ENCODE data around the gene FRMD1.

Gene FRMD1

GRCh38 chr6:168089186-168090063 is 10.4 kb upstream of the FRMD1 start:
- H3K4me1 ChIP-seq (ENCODE audit: control insufficient read depth in 5 of 5, insufficient read depth in 5 of 5, low read length in 5 of 5): peaks cover 0 to 12% (median 8%) of the 10 kb centered on the region in 5 donors
- no peak overlapping the region for H3K27ac ChIP-seq (ENCODE audit: low read depth, low read length)
- peaks cover 0 to 4% (median 2%) of the 10 kb centered on the region in 5 donors for H3K27me3 ChIP-seq (ENCODE audit: control insufficient read depth in 5 of 5, insufficient read depth in 4 of 5, low read length in 5 of 5)
- no peaks in the 10 kb centered on the region for H3K36me3 ChIP-seq (ENCODE audit: control insufficient read depth in 5 of 5, insufficient read depth in 5 of 5, low read length in 5 of 5)
- no peak overlapping the region for H3K4me3 ChIP-seq (ENCODE audit: low read depth in 1 of 5, low read length in 5 of 5)
- H3K9ac ChIP-seq (ENCODE audit: low read length in 5 of 5): no peak overlapping the region
- H3K9me3 ChIP-seq (ENCODE audit: control insufficient read depth in 5 of 5, low read length in 5 of 5): peaks cover 0 to 8% (median 3%) of the 10 kb centered on the region in 5 donors

GRCh38 chr6:168088161-168089053 is 9.4 kb upstream of the FRMD1 start:
- Histone ChIP-seq H3K9ac (ENCODE audit: low read length in 5 of 5) (no peak overlapping the region), H3K4me1 (ENCODE audit: control insufficient read depth in 5 of 5, insufficient read depth in 5 of 5, low read length in 5 of 5) (peaks cover 0 to 14% (median 8%) of the 10 kb centered on the region in 5 donors), H3K27ac (ENCODE audit: low read depth, low read length) (no peak overlapping the region), H3K4me3 (ENCODE audit: low read depth in 1 of 5, low read length in 5 of 5) (no peak overlapping the region), H3K27me3 (ENCODE audit: control insufficient read depth in 5 of 5, insufficient read depth in 4 of 5, low read length in 5 of 5) (peaks cover 0 to 2% (median 0%) of the 10 kb centered on the region in 5 donors), H3K9me3 (ENCODE audit: control insufficient read depth in 5 of 5, low read length in 5 of 5) (peaks cover 0 to 8% (median 3%) of the 10 kb centered on the region in 5 donors), H3K36me3 (ENCODE audit: control insufficient read depth in 5 of 5, insufficient read depth in 5 of 5, low read length in 5 of 5) (no peaks in the 10 kb centered on the region)

- H3K36me3 ChIP-seq (ENCODE audit: control insufficient read depth in 5 of 5, insufficient read depth in 5 of 5, low read length in 5 of 5): no peaks in the 10 kb centered on the region
- peaks cover 0 to 7% (median 2%) of the 10 kb centered on the region in 5 donors for H3K9me3 ChIP-seq (ENCODE audit: control insufficient read depth in 5 of 5, low read length in 5 of 5)
- H3K4me3 ChIP-seq (ENCODE audit: low read depth in 1 of 5, low read length in 5 of 5): no peak overlapping the region
- peaks cover 0 to 22% (median 9%) of the 10 kb centered on the region in 5 donors for H3K4me1 ChIP-seq (ENCODE audit: control insufficient read depth in 5 of 5, insufficient read depth in 5 of 5, low read length in 5 of 5)
- H3K9ac ChIP-seq (ENCODE audit: low read length in 5 of 5): no peak overlapping the region
- H3K27ac ChIP-seq (ENCODE audit: low read depth, low read length): no peak overlapping the region
- peaks cover 0 to 4% (median 0%) of the 10 kb centered on the region in 5 donors for H3K27me3 ChIP-seq (ENCODE audit: control insufficient read depth in 5 of 5, insufficient read depth in 4 of 5, low read length in 5 of 5)
These were observed 8.6 kb upstream of the FRMD1 start for GRCh38 chr6:168087436-168088160.

DNA sequence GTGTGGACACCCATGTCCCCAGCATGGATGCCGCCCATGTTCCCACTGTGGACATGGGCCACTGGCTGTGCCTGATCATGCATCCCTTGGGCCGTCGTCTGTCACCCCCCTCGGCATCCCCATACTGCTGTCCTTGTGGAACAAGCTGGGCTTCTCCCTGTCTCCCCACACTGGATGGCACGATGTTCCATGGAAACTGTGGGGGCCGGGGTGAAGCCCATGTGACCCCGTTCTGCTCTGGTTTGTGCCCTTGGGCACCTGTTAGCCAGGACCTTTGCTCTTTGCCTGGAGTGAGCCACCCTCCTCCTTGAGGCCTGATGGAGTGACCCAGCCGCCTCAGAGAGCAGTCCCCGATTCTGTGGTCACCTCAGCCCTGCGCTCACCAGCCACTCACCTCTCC is 7.6 kb upstream of the FRMD1 start:
- H3K4me3 ChIP-seq (ENCODE audit: low read depth in 1 of 5, low read length in 5 of 5): no peak overlapping the region
- no peaks in the 10 kb centered on the region for H3K36me3 ChIP-seq (ENCODE audit: control insufficient read depth in 5 of 5, insufficient read depth in 5 of 5, low read length in 5 of 5)
- H3K27ac ChIP-seq (ENCODE audit: low read depth, low read length): no peak overlapping the region
- H3K27me3 ChIP-seq (ENCODE audit: control insufficient read depth in 5 of 5, insufficient read depth in 4 of 5, low read length in 5 of 5): peaks cover 0 to 4% (median 0%) of the 10 kb centered on the region in 5 donors
- no peaks in the 10 kb centered on the region for H3K9me3 ChIP-seq (ENCODE audit: control insufficient read depth in 5 of 5, low read length in 5 of 5)
- no peak overlapping the region for H3K9ac ChIP-seq (ENCODE audit: low read length in 5 of 5)
- H3K4me1 ChIP-seq (ENCODE audit: control insufficient read depth in 5 of 5, insufficient read depth in 5 of 5, low read length in 5 of 5): peaks cover 0 to 25% (median 9%) of the 10 kb centered on the region in 5 donors

- Histone ChIP-seq H3K36me3 (ENCODE audit: control insufficient read depth in 5 of 5, insufficient read depth in 5 of 5, low read length in 5 of 5) (no peaks in the 10 kb centered on the region), H3K9ac (ENCODE audit: low read length in 5 of 5) (no peak overlapping the region), H3K9me3 (ENCODE audit: control insufficient read depth in 5 of 5, low read length in 5 of 5) (no peaks in the 10 kb centered on the region), H3K4me1 (ENCODE audit: control insufficient read depth in 5 of 5, insufficient read depth in 5 of 5, low read length in 5 of 5) (peaks cover 0 to 25% (median 9%) of the 10 kb centered on the region in 5 donors), H3K27me3 (ENCODE audit: control insufficient read depth in 5 of 5, insufficient read depth in 4 of 5, low read length in 5 of 5) (peaks cover 0 to 4% (median 0%) of the 10 kb centered on the region in 5 donors), H3K27ac (ENCODE audit: low read depth, low read length) (no peak overlapping the region), H3K4me3 (ENCODE audit: low read depth in 1 of 5, low read length in 5 of 5) (no peak overlapping the region)
These were observed 7.1 kb upstream of the FRMD1 start for GRCh38 chr6:168086066-168086465.

GRCh38 chr6:168084465-168085160 is 5.6 kb upstream of the FRMD1 start:
- peaks cover 0 to 28% (median 13%) of the 10 kb centered on the region in 5 donors for H3K4me1 ChIP-seq (ENCODE audit: control insufficient read depth in 5 of 5, insufficient read depth in 5 of 5, low read length in 5 of 5)

DNA sequence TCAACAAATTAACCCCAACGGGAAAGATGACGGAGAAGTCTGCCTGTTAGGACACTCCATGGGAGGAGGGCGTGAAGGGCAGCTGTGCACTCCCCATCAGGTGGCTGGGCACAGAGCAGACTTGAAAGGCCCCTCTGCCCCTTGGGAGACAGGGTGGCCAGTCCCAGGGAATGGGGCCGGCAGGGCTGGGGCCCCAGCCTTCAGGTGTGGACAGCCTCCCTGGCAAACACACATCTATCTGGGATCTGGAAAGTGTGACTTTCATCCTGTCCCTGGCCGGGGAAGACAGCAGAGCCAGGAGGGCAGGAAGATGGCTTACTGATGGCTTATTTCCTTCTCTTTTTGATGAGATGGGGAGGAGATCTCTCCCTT is 4.5 kb upstream of the FRMD1 start:
- H3K9me3 ChIP-seq (ENCODE audit: control insufficient read depth in 5 of 5, low read length in 5 of 5): no peaks in the 10 kb centered on the region
- no peak overlapping the region for H3K4me3 ChIP-seq (ENCODE audit: low read depth in 1 of 5, low read length in 5 of 5)
- no peak overlapping the region for H3K27ac ChIP-seq (ENCODE audit: low read depth, low read length)
- H3K4me1 ChIP-seq (ENCODE audit: control insufficient read depth in 5 of 5, insufficient read depth in 5 of 5, low read length in 5 of 5): peaks cover 2 to 36% (median 22%) of the 10 kb centered on the region in 5 donors
- H3K27me3 ChIP-seq (ENCODE audit: control insufficient read depth in 5 of 5, insufficient read depth in 4 of 5, low read length in 5 of 5): peaks cover 0 to 2% (median 0%) of the 10 kb centered on the region in 5 donors
- no peaks in the 10 kb centered on the region for H3K36me3 ChIP-seq (ENCODE audit: control insufficient read depth in 5 of 5, insufficient read depth in 5 of 5, low read length in 5 of 5)
- no peak overlapping the region for H3K9ac ChIP-seq (ENCODE audit: low read length in 5 of 5)

More at GRCh38 chr6:168084465-168085160, 5.6 kb upstream of the FRMD1 start:
- Histone ChIP-seq H3K9me3 (ENCODE audit: control insufficient read depth in 5 of 5, low read length in 5 of 5) (no peaks in the 10 kb centered on the region), H3K4me3 (ENCODE audit: low read depth in 1 of 5, low read length in 5 of 5) (no peak overlapping the region), H3K36me3 (ENCODE audit: control insufficient read depth in 5 of 5, insufficient read depth in 5 of 5, low read length in 5 of 5) (no peaks in the 10 kb centered on the region), H3K27me3 (ENCODE audit: control insufficient read depth in 5 of 5, insufficient read depth in 4 of 5, low read length in 5 of 5) (peaks cover 0 to 2% (median 0%) of the 10 kb centered on the region in 5 donors), H3K9ac (ENCODE audit: low read length in 5 of 5) (no peak overlapping the region), H3K27ac (ENCODE audit: low read depth, low read length) (no peak overlapping the region)

DNA sequence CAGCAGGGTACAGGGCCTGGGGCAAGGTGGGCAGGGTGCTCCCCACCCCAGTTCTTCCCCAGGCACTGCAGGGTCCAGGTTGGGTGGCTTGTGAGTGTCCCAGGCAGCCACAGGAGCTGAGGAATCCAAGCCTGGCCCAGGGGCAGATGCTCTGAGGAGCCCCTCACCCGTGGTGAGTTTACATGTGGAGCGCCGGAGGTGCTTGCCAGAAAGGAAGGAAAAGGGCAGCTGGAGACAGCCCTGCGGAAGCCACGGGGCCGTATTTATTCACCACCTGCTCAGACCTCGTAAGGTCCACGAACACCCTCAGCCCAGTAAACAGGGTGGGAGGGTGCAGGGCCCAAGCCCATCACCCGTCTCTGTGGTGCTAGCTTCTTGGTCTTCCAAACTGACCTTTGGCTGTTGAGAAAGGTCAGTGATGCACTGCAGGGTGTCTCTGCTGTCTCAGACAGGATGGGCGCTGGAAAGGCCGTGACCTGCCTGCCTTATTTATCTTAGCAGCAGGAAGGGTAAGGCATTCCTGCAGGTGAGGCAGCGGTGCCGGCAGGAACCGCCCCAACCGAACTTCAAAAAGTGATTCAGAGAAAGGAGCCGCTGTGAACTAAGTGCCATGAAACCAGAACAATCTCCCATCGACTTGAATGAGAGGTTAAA is 4.0 kb upstream of the FRMD1 start:
- Histone ChIP-seq H3K4me1 (ENCODE audit: control insufficient read depth in 5 of 5, insufficient read depth in 5 of 5, low read length in 5 of 5) (peaks cover 2 to 36% (median 22%) of the 10 kb centered on the region in 5 donors), H3K27me3 (ENCODE audit: control insufficient read depth in 5 of 5, insufficient read depth in 4 of 5, low read length in 5 of 5) (peaks cover 0 to 2% (median 0%) of the 10 kb centered on the region in 5 donors), H3K9ac (ENCODE audit: low read length in 5 of 5) (no peak overlapping the region), H3K4me3 (ENCODE audit: low read depth in 1 of 5, low read length in 5 of 5) (no peak overlapping the region), H3K36me3 (ENCODE audit: control insufficient read depth in 5 of 5, insufficient read depth in 5 of 5, low read length in 5 of 5) (no peaks in the 10 kb centered on the region), H3K9me3 (ENCODE audit: control insufficient read depth in 5 of 5, low read length in 5 of 5) (no peaks in the 10 kb centered on the region), H3K27ac (ENCODE audit: low read depth, low read length) (no peak overlapping the region)
